HG03342 (cell line): ENCODE measurements around the gene C2CD4D.
"Not testable (repeated sequence)": the region's sequence is repeated elsewhere in the genome, so short reads cannot be mapped to it uniquely, and the experiment has no call there.

ENCODE experiments used
- ATAC-seq: cut with Tn5 transposase; IDR thresholded peaks from one replicate; pipeline ENCODE4 v1.9.1; 2021; ENCODE audit warnings: mild to moderate bottlenecking, moderate library complexity; ENCODE audit not compliant: unreplicated experiment

Gene C2CD4D

DNA sequence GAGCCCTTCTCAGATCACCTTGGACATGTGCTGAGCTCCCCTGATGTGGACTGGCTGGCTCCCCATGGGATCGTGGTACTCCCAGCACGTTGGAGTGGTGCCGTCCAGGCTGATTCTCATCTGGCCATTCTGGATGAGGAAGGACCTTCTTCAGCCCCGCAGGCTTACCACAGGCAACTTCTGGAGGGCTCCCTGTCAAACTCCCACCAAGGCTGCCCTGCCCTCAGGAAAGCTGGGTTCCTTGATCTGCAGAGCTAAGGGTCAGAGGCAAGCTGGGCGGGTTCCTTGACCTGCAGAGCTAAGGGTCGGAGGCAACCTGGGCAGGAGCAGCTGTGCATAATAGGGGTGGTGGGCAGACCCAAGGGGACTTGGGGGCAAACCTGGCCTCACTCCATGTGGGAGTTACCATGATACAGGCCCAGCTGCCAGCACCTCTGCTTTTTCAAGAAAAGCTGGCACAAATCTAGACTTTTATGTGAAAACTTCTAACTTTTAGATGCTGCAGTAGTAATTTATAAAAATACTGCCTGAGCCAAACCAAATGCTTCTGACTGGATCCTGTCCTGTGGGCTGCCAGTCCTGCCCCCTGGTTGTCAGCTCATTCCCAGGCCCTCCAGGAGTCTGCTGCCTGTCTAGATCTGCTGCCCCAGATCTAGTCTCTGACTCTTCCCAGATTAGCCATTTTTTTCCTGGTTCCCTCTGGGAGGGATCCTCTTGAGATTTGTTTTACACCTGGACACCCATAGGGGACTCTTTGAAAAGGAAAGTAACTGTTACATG, 19.5 kb upstream of the C2CD4D start:
- ATAC-seq, result no peak

DNA sequence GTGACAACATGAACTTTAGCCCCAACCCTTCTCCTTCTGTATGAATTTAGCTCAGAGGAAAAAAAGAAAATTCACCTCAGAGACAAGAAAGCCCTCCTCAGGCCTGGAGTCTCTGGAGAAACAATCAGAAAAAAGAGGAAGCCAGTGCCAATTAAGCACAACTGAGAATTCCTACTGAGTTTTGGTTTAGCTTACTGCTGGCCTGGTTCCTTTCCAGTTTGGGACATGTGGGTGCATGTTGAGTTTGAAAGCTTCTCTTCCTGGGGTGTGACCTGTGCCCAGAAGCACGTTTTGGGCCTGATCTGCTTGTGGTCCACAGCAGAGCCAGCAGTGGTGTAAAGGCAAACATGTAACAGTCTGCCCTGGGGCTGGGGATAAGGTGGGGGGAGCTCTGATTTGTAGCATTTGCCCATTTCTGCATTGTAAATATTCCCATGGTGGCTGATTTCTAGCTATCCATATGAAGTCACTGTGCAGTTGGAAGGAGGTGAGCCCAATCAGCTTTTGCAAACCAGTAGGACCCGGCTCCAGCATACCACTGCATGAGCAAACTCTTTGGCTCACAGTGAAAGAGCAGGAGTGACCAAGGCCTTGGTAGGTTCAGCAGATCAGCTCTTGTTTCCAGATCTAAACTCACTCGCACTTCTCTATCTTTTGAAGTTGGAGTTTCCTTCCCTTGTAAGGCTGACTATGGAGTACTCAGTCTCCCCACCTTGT, 18.6 kb upstream of the C2CD4D start:
- no peak for ATAC-seq

GRCh38 chr1:151855933-151856332, 16.3 kb upstream of the C2CD4D start:
- no peak for ATAC-seq

DNA sequence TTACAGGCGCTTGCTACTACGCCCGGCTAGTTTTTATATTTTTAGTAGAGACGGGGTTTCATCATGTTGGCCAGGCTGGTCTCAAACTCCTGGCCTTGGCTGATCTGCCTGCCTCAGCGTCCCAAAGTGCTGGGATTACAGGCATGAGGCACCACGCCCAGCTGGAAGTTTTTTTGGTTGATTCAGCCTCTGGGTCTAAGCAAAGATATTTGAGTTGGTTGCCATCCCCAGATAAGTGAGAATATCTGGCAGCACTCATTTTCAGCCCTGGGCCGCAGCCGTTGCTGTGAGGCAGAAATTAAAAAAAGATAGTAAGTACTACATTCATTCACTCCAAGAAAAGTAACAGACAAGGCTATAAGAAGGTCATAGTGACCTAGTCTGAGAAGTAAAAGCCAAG, 15.9 kb upstream of the C2CD4D start:
- ATAC-seq, result not testable (repeated sequence)

DNA sequence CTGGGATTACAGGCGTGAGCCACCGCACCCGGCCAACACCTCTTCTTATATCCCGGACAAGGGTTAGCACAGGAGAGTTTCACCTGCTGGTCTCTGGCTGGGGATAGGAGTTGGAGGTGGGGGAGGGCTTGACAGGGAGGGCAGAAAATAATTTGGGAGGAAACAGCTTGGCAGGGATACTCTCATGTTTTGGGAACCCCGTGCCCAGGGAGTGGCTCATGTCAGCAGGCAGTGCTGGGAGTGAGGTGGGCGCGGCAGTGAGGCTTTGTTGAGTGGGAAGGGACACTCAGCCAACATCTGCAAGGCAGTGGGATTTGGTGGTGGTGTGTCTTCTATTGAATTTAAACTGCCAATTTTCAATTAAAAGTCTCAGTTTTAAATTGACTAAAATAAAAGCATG, 15.0 kb upstream of the C2CD4D start:
- ATAC-seq, result no peak

DNA sequence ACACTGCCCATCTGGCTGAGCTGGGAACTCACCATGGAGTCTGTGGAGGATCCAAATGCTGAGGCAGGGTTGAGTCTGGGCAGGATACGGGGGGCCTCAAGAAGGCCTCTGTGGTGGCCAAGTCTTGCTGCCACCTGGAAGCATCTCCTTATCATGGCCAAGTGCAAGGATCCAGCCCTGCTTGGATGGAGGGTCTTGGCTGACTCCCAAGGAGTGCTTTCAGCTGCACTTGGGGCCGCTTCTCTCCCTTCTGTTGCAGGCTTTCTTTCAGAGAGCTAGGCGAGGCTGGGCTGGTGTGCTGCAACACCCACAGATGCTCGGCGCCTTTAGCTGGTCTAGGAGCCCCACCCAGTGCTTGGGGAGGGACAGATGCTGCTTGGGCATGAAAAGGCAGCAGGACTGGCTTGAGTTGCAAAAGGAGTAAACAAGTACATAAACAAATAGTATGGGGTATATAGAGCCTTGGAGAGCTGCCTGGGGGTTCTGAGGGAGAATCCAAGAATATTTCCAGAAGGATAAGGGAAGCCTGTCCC, 13.9 kb upstream of the C2CD4D start, which contains the start of gene THEM5:
Gene THEM5 (minus strand): TSS at position 302 of the 533 bp plus-strand sequence. CDS start 147 bp downstream, at position 155.
- ATAC-seq, result no peak

- ATAC-seq, result no peak
Measured at GRCh38 chr1:151852733-151853132, 13.1 kb upstream of the C2CD4D start.

GRCh38 chr1:151851886-151852285, 12.3 kb upstream of the C2CD4D start:
- ATAC-seq, result no peak

DNA sequence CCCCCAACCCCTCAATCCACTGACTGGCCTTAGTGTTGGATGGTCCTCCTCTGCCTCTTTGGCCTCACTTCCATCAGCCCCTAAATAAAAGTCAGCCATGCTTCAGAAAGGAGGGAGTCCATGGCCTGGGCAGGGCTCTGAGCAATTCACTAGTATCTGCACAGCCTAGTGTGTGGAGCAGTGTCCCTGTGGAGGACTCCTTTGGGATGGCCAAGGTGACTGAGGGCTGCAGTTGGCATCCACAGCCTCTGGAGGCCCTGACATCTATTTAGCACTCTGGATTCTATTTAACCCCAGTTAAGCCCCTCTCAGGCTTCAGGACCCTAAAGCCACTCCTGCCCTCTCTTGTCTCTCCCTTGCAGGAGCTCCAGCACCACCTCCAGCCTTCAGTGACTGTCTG, 10.3 kb upstream of the C2CD4D start:
- ATAC-seq, result no peak

DNA sequence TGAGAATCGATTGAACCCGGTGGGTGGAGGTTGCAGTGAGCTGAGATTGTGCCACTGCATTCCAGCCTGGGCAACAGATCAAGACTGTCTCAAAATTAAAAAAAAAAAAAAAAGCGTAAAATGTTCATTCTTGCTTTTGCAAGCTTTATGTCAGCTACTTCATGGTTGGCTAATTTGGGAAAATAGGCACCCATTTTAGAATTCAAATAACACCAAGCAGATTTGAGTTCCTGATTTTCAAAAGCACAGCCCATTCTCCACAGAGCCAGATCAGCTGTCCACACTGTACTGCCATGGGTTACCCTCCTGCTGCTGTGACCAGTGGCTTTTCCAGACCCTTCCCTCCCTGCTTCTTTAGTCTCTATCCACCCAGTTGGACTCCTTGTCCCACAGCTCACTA, 9.5 kb upstream of the C2CD4D start:
- ATAC-seq, result no peak

- ATAC-seq, result no peak
Measured at GRCh38 chr1:151847867-151848596, 8.4 kb upstream of the C2CD4D start.

DNA sequence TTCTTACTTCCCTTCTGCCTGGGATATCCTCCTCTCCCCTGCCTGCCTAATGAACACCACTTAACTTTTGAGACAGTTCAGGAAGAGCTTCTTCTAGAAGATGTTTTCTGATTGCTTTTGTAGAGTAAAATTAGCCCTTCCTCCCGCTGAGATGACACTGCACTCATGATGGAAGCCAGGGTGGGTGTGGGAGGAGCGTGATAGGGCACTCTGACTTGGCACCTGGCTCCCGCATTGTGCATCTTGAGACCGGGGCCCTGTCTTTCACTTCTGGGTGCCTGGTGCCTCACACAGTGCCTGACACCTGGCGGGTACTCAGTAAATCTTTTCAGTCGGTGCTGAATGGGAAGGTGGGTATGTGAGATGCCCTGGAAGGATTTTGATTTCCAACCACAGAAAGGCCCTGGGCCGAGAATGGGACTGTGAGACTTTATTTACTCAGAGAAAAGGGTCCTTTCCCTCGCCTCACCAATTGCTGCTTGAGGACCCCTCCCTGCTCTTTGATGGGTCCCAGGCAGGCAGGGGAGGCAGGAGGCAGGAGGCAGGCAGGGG, 7.1 kb upstream of the C2CD4D start:
- ATAC-seq, result no peak

GRCh38 chr1:151846062-151846568, 6.5 kb upstream of the C2CD4D start:
- no peak for ATAC-seq

- no peak for ATAC-seq
Measured at GRCh38 chr1:151843398-151843797, 3.8 kb upstream of the C2CD4D start.

DNA sequence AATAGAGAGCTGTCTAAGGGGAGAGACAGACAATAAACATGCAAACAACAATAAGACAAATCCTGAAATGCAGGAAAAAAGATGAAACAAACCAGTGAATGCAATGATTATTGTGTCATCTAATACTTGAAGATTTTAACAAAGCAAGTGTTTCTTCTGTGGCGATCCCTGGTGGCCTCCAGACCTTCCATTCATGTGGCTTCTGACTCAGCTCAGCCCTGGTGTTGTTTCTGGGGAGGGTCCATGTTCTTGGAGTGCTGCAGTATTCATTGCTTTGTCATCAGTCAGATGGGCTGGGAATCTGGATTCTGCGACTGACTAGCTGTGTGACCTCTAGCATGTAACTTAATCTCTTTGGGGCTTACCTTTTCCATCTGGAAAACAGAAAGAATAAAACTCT, 1.5 kb upstream of the C2CD4D start:
- ATAC-seq, result no peak

- ATAC-seq, result no peak
Measured at GRCh38 chr1:151840421-151840820, 801 bp upstream of the C2CD4D start.

- no peak for ATAC-seq
Measured at GRCh38 chr1:151839082-151839412, 573 bp downstream of the C2CD4D start.

DNA sequence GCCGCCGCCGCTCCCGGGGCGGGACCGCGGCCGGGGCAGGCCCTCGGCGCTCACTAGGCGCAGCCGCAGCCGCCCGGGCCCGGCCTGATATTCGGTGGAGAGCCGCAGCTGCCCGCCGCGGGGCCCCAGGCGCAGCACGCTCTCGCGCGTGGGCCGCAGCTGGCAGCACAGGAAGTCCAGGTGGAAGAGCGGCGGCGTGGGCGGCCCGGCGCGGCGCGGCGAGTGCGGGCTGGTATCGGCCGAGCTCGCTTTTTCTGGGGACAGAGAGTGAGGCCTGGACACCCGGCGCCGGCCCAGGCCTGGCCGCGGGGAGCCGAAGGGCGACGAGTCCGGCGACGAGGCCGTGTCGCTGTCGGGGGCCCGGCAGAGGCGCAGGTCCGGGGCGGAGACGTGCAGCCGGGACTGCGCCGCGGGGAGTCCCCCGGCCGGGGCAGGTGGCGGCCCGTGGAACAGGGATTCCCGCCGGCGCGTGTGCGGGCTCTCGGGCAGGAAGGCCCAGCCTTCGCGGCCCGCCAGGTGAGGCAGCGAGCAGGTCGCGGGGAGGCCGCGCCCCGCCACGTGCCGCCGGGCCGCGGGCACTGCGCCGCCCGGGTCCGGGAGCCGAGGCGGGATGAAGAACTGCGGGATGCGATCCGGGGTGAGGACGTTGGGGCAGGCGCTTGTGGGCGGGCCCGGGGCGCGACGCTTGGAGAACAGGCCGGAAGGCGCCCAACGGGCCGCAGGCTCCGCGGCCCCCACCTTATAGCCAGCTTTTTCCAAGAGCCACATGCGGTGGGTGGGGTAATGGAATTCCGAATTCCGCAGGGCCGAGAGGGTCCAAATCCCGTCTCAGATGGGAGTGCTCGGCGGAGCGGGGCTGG, 1.2 kb downstream of the C2CD4D start:
- ATAC-seq, result no peak

DNA sequence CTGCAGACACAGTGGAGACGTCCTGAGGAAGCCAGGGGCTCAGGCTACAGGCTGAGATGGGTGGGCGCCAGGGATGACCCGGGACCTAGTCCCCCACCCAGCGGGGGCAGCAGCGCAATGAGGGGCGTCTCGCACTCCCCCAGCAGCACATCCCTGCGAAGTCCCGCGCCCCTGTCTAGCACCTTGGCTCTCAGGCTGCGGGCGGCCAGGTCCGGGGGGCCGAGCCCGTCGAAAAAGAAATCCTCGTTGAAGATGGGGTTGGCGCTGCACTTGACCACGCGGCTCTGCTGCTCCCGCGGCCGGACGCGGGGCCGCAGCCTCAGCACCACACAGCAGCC, 1.8 kb downstream of the C2CD4D start:
- ATAC-seq, result no peak

- no peak for ATAC-seq
Measured at GRCh38 chr1:151837197-151837596, 2.4 kb downstream of the C2CD4D start.
